ENCODE measurements around the gene NSUN6. TPM values are rescaled to one million over a fixed set of nuclear protein-coding genes. Genes with fewer than 3 reads are reported as not detected.

NSUN6 gene
- total RNA-seq, 4 donors from 2014 or later = 7.5 to 14.1 (median 11.7) TPM

- TF ChIP-seq CTCF (IDR thresholded peaks at IDR 0.05; ENCODE audit: low read depth) = no peak
Observed at GRCh38 chr10:18599392-18599791, 52.0 kb downstream of the NSUN6 start.

GRCh38 chr10:18594574-18595156 is 56.7 kb downstream of the NSUN6 start:
- no peak for TF ChIP-seq CTCF (IDR thresholded peaks at IDR 0.05; ENCODE audit: low read depth)

- TF ChIP-seq CTCF (IDR thresholded peaks at IDR 0.05; ENCODE audit: low read depth) = no peak
Observed at GRCh38 chr10:18583575-18584270, 67.7 kb downstream of the NSUN6 start.

GRCh38 chr10:18582803-18583202 is 68.6 kb downstream of the NSUN6 start:
- TF ChIP-seq CTCF (IDR thresholded peaks at IDR 0.05; ENCODE audit: low read depth) = no peak

GRCh38 chr10:18577823-18578685 is 73.3 kb downstream of the NSUN6 start:
- no peak for TF ChIP-seq CTCF (IDR thresholded peaks at IDR 0.05; ENCODE audit: low read depth)

GRCh38 chr10:18576586-18576985 is 74.8 kb downstream of the NSUN6 start:
- no peak for TF ChIP-seq CTCF (IDR thresholded peaks at IDR 0.05; ENCODE audit: low read depth)

GRCh38 chr10:18572959-18573561 is 78.3 kb downstream of the NSUN6 start:
- TF ChIP-seq CTCF (IDR thresholded peaks at IDR 0.05; ENCODE audit: low read depth) = no peak

Data from subcutaneous adipose tissue (tissue), 4 donors.